Measurements from ENCODE around the gene VPS37C. TPM values are rescaled to one million over a fixed set of nuclear protein-coding genes. Genes with fewer than 3 reads are reported as not detected.
A peak's percentile ranks its signal among the peaks of the same experiment; 100 is the strongest.
"Not testable (repeated sequence)": the region's sequence is repeated elsewhere in the genome, so short reads cannot be mapped to it uniquely, and the experiment has no call there.

Gene VPS37C
- polyA plus RNA-seq (ENCODE audit: insufficient read length in 3 of 3): 10 to 100 TPM; 20.7 to 22.6 (median 20.7) TPM
- long read RNA-seq, donor 1, transcript VPS37C-201 (5 exons, 2,865 nt): major isoform, 13 of 13 reads
- long read RNA-seq, donor 1, partial matches to known transcripts: 0 of 13 reads
- long read RNA-seq, donor 1, other reads (novel, unspliced or antisense): 0 of 13 reads
- long read RNA-seq, donor 2, transcript VPS37C-201 (5 exons, 2,865 nt): major isoform, 12 of 14 reads
- long read RNA-seq, donor 2, partial matches to known transcripts: 0 of 14 reads
- long read RNA-seq, donor 2, other reads (novel, unspliced or antisense): 0 of 14 reads
- long read RNA-seq, donor 3, transcript VPS37C-201 (5 exons, 2,865 nt): major isoform, 7 of 8 reads
- long read RNA-seq, donor 3, partial matches to known transcripts: 0 of 8 reads
- long read RNA-seq, donor 3, other reads (novel, unspliced or antisense): 0 of 8 reads
- long read RNA-seq, donor 4, transcript VPS37C-201 (5 exons, 2,865 nt): major isoform, 13 of 14 reads
- long read RNA-seq, donor 4, partial matches to known transcripts: 0 of 14 reads
- long read RNA-seq, donor 4, other reads (novel, unspliced or antisense): 0 of 14 reads
- long read RNA-seq, donor 5, partial matches to known transcripts: 0 of 4 reads
- long read RNA-seq, donor 5, other reads (novel, unspliced or antisense): 0 of 4 reads
- long read RNA-seq, donor 6, transcript VPS37C-201 (5 exons, 2,865 nt): major isoform, 12 of 13 reads
- long read RNA-seq, donor 6, partial matches to known transcripts: 0 of 13 reads
- long read RNA-seq, donor 6, other reads (novel, unspliced or antisense): 0 of 13 reads
- long read RNA-seq, donor 7, transcript VPS37C-201 (5 exons, 2,865 nt): major isoform, 15 of 16 reads
- long read RNA-seq, donor 7, partial matches to known transcripts: 0 of 16 reads
- long read RNA-seq, donor 7, other reads (novel, unspliced or antisense): 0 of 16 reads
- long read RNA-seq, donor 8, partial matches to known transcripts: 0 of 4 reads
- long read RNA-seq, donor 8, other reads (novel, unspliced or antisense): 0 of 4 reads
- long read RNA-seq, donor 9, transcript VPS37C-201 (5 exons, 2,865 nt): major isoform, 22 of 22 reads
- long read RNA-seq, donor 9, partial matches to known transcripts: 0 of 22 reads
- long read RNA-seq, donor 9, other reads (novel, unspliced or antisense): 0 of 22 reads
- long read RNA-seq, donor 10, transcript VPS37C-201 (5 exons, 2,865 nt): major isoform, 10 of 12 reads
- long read RNA-seq, donor 10, partial matches to known transcripts: 0 of 12 reads
- long read RNA-seq, donor 10, other reads (novel, unspliced or antisense): 0 of 12 reads
- long read RNA-seq, donor 11, transcript VPS37C-201 (5 exons, 2,865 nt): major isoform, 6 of 6 reads
- long read RNA-seq, donor 11, partial matches to known transcripts: 0 of 6 reads
- long read RNA-seq, donor 11, other reads (novel, unspliced or antisense): 0 of 6 reads
- long read RNA-seq, donor 12, transcript VPS37C-201 (5 exons, 2,865 nt): major isoform, 9 of 50 reads
- long read RNA-seq, donor 12, partial matches to known transcripts: 40 of 50 reads
- long read RNA-seq, donor 12, other reads (novel, unspliced or antisense): 0 of 50 reads
- long read RNA-seq, donor 13, partial matches to known transcripts: 0 of 3 reads
- long read RNA-seq, donor 13, other reads (novel, unspliced or antisense): 0 of 3 reads
- long read RNA-seq, donor 14: 0 reads
- long read RNA-seq, donor 15, transcript VPS37C-201 (5 exons, 2,865 nt): major isoform, 23 of 24 reads
- long read RNA-seq, donor 15, partial matches to known transcripts: 0 of 24 reads
- long read RNA-seq, donor 15, other reads (novel, unspliced or antisense): 0 of 24 reads
- long read RNA-seq, donor 16, transcript VPS37C-201 (5 exons, 2,865 nt): major isoform, 15 of 16 reads
- long read RNA-seq, donor 16, partial matches to known transcripts: 0 of 16 reads
- long read RNA-seq, donor 16, other reads (novel, unspliced or antisense): 0 of 16 reads

GRCh38 chr11:61161190-61162091, at the start of gene VPS37C:
VPS37C (minus strand) TSS chr11:61161426; CDS start chr11:61138829, 22,597 bp downstream.
- DNase-seq: peak; percentile 85

- not testable (repeated sequence) for DNase-seq
Measured at GRCh38 chr11:61210629-61211028, 49.4 kb upstream of the VPS37C start.

DNA sequence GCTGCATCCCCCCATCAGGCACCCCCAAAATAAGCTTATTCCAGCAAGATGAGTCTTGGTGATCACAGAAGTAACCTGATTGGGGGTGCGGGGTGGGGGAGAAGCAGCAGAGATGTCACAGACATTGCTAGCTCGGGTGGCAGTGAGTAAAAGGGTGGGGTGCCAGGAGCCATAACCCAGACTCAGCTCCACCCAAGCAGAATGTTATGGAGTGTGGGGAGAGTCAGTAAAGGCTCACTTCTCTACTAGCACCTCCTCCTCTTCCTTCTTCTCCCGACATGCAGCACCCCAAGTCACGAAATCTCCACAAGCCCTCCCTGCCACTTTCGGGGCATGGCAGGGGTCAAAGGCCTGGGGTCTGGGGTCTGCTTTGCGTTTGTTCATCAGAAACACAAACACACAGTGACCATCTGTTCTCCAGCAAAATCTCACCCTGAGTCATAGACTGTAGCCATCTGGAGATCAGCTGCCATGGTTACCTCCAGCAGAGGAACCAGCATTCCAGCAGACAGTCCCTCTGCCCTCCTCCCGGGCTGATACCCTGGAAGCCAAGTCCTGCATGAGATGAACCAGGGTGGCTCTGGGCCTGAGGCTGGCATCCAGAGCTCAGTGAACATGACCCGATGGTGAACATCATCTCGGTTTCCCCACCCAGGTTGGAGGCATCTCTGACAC, 46.5 kb upstream of the VPS37C start:
- DNase-seq: not testable (repeated sequence)

- not testable (repeated sequence) for DNase-seq
Measured at GRCh38 chr11:61204502-61205059, 43.4 kb upstream of the VPS37C start.

DNA sequence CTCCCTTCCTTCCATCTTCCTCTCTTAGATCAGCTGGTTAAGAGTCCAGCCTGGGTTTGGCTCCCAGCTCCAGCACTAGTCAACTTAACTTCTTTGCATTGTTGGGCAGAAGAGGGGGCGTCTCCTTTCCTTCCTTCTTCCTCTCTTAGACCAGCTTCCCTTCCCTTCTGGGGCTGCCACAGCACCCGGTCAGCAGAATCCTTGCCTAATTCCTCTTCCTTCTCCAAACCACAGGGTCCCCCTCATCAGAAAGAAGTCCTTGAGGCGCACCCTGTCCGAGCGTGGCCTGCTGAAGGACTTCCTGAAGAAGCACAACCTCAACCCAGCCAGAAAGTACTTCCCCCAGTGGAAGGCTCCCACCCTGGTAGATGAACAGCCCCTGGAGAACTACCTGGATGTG, 42.6 kb upstream of the VPS37C start:
- DNase-seq: not testable (repeated sequence)

GRCh38 chr11:61202950-61203746, 41.9 kb upstream of the VPS37C start, which contains the start of gene PGA3:
PGA3 (plus strand) TSS chr11:61203515; CDS start chr11:61203565, 50 bp downstream.
- not testable (repeated sequence) for DNase-seq

DNA sequence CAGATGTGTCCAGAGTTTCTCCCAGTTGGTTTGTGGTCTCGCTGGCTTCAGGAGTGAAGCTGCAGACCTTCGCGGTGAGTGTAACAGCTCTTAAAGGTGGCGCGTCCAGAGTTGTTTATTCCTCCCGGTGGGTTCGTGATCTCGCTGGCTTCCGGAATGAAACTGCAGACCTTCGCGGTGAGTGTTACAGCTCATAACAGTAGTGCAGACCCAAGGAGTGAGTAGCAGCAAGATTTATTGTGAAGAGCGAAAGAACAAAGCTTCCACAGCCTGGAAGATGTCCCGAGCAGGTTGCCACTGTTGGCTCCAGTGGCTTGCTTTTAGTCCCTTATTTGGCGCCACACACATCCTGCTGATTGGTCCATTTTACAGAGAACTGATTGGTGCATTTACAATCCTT, 40.2 kb upstream of the VPS37C start:
- no peak for DNase-seq

GRCh38 chr11:61198948-61199523, 37.8 kb upstream of the VPS37C start:
- DNase-seq: no peak

- no peak for DNase-seq
Measured at GRCh38 chr11:61198361-61198760, 37.1 kb upstream of the VPS37C start.

DNA sequence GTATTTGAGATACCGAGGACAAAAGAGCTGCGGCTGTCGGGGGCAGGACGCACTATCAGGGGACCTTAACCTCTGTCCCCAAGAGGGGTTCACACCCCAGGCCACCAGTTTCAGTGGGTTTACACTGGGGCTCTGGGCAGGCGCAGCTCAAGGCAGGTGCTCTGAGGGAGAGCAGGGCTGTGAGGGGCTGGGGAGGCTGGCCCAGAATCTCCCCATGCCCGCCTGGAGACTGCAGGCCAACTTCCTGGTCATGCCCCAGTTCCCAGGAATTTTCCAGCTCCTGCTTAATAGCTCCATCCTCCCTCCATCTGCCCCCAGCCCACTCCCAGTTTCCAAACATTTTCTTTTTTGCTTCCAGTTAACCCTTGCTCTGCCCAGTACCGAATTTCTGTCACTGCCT, 34.5 kb upstream of the VPS37C start:
- DNase-seq: peak; percentile 78

DNA sequence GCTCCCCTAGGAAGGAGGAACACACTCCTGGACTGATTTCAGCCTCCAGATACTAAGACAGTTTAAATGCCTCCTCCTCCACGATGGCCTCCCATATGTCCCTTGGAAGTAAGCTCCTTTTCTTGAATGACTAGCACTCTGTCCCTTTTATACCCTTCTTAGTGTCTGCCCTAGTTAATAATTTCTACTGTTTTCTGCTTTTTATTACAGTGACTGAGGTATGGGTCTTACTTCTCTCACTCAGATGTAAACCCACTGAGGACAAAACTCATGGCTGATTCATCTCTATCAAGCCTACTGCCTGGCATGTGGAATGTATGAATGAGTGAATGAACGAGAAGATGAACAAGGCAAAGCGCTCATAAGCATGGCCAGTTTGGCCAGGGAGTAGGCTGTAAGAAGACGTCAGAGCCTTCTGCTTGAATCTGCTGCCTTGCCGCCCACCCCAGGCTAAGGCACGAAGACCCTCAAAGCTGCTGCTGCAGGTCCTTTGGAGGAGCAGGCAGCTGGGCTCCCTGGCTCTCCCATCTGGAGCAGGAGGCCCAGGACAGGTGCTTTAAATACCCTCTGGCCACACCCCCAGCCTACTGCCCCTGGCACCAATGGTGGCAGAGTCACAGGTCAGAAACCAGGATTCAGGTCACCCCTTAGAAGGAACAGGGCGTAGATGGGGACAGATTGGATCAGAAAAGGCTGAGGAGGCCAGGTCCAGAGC, 33.9 kb upstream of the VPS37C start:
- no peak for DNase-seq

DNA sequence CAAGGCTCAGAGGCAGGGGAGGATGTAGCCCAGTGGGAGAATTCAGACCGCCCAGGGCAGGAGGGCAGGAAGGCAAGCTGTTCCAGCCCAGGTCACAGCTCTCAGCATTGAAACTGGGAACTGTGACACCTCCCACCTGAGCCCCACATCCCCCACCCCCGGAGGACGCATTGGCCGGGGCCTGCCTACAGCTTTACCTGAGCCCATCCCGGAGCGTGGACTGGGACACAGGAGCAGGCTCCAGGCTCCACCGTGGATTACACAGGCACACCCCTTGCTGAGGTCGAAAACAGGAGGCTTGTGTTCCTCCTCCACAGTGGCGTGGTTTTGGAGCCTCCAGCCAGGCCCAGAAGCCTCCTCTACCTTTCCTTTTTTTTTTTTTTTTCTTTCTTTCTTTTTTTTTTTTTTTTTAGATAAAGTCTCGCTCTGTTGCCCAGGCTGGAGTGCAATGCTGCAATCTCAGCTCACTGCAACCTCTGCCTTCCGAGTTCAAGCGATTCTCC, 33.0 kb upstream of the VPS37C start:
- no peak for DNase-seq

DNA sequence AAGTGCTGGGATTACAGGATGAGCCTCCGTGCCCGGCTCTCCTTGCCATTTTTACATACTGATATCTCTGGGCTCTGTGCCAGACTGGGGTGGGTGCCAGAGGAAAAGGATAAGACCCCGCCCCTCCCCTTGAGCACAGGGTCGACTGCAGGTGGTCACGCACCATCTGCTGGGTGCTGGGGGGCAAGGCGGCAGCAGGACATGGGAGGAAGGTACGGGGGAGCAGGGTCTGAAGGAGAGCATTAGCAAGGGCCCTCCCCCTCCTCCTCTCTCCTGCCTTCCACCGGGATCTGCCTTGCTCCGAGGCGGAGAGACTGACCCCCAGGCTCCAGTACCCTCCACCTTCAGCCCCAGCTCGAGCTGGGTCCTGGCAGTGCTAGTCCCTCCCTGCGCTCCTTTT, 32.4 kb upstream of the VPS37C start:
- DNase-seq: no peak

GRCh38 chr11:61189933-61190332, 28.7 kb upstream of the VPS37C start:
- DNase-seq: no peak

- peak; percentile 90 for DNase-seq
Measured at GRCh38 chr11:61187505-61188130, 26.4 kb upstream of the VPS37C start.
